Activated CD4-positive, alpha-beta T cell treated with anti-CD3 and anti-CD28 coated beads for 48 hours (primary cell): Measurements from ENCODE around the gene MEN1.

ENCODE experiments used
- DNase-seq: peaks from one replicate; pipeline ENCODE4 v3.0.0-alpha.2; 2020

MEN1 gene

DNA sequence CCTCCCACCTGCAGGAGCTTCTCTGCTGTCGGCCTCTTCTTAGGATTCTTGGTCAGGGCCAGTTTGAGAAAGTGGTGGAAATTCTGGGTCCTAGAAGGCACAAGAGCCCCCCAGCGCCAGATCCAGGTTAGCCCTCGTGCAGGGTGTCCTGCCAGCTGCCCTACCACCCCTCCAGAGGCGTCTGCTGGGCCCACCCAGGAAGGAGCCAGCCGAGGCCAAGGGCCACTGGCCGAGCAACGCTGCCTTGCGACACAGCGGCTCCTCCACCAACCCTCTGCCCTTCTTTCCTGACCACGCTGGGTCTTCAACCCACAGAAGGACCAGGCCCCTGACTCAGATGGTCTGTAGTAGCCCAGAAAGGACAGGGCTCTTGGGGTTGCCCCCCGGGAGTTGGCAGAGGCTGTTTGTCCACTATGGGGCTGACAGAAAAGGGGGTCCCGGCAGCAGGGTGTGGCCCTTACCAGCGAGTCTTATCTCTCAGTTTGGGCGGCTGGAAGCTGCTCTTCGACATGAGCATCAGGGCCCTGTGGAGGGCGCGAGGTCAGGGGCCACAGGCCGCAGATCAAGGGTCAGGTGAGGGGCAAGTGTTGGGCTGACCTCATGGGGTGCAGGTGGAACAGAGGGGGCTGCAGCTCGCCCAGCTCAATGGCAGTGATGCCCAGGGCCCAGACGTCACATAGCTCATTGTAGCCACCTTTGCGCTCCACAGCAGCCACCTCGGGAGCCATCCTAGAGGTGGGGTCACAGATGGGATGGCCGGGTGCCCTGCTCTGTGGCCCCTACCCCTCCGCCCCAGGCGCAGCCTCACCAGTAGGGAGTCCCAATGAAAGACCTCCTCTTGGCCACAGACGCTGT is 9.8 kb downstream of the MEN1 start:
- DNase-seq, result no peak

DNA sequence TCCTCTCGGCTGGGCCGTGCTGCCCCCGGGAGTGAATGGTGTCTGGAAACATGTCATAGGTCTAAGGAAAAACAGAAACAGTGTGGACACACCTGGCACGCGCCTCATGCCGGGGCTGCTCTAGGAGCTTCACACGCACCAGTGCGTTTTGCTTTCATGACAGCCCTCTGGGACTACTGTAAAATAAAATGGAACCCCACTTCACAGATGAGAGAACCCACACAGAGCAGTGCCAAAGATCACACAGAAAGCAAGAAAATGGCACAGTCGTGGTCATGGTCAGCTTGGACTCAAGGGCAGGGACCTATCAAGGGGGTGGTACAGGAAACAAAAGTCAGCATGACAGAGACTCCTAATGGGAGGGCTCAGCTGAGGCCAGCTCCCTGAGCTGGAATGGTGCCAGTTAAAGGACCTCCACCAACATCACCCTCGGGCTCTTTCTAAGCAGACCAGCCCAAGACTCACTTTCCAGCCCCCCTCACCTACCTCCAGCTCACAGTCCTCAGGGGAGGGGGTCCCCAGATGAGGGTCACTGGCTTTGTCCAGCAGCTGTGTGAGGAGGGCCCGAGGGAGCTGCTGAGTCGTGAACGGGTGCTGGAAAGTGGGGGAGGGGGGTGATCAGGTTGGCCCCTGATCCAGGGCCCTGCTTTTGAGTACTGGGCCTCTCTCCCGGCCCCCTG is 10.6 kb downstream of the MEN1 start:
- DNase-seq, result no peak

DNA sequence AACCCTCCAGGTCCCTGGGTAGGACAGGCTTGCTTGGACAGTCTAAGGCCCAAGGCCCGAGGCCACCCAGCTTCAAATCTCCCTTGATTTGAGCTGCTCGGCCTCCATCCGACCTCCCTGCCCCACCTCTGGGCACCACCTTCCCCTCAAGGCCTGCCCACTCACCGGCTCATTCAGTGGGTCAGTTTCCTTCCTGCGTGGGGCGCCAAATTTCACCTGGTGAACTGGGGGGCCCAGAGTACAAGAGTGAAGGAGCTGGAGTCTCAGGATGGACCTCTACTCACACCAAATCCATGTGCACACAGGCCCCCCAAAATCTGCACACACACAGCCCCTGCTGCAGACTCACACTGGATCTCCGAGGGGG is 11.1 kb downstream of the MEN1 start:
- no peak for DNase-seq

DNA sequence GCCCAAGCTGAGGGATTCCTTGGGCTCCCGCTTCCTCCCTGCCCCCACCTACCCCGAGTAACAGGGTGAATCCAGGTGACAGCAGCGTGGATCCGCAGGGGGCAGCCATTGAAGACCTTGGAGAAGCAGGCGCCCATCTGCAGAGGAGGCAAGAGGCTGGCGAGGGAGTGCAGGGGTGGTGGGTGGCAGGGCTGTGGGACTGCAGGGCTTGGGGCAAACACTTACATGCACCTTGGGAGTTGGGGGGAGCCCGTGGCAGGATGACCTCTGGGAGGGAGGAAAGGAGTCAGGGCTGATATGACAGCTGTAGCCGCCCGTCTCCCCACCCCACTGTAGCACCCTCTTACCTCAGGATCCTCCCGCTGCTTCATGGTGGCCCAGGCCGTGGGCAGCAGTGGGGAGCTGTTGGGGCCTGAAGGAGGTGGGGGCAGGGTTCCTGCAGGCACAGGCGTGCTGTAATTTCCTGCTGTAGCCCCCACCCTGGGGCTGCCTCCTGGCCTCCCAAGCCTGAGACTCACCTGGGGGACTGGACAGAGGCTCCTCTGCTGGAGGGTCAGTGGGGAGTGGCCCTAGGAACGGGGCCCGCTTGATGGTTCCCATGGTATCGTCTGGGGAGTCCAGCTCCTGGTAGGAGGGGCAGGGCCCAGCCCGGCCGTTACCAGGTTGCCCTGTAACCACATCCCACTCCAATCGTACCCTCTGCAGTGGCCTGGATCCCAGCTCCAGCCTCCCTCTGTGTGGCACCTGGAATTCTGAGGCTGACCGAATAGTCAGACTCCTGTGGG is 13.4 kb downstream of the MEN1 start:
- no peak for DNase-seq

DNA sequence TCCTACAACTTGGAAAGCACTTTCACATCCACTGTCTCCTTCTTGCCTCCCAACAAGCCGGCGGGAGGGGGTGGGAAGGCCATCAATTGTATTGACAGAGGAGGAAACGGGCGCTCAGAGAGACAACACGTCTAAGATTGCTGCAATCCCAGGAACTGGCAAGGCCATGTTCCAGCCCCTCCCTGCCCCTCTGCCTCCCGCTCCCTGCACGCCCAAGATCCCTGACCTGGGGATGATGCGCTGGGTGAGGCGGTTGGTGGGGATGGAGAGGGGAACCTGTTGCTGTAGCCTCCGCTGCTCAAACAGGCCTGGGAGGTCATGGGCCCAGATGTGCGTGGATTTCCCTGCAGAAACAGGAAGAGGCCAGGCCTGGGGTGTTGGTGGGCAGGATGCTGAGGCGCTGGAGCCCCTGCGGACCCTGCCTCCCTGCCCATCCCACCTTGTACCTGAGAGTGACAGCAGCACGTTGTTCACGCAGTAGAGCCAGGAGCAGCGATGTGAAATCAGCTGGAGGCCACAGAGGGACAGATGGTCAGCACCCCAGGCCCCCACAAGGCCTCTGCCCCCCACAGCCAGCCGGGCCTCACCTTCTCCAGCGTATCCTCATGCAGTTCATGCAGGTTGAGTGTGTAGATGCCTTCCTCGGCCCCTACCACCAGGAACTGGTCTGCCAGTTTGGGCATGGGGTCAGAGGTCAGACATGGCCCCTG is 14.1 kb downstream of the MEN1 start:
- DNase-seq, result no peak

DNA sequence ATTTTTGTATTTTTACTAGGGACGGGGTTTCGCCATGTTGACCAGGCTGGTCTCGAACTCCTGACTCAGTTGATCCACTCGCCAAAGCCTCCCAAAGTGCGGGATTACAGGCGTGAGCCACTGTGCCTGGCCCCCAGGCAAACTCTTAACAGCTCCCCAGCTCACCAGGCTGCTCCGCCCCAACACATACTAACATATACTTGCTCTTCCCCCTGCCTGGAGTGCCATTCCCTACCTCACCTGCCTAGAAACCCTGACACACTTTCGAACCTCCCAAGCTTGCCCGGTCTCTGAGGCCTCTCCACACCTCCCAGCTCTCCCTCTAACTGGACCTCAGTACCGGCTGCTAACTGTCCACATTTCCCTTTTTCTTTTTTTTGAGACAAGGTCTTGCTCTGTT is 15.8 kb downstream of the MEN1 start:
- no peak for DNase-seq

- no peak for DNase-seq
Observed at GRCh38 chr11:64793271-64794160, 16.8 kb downstream of the MEN1 start.

DNA sequence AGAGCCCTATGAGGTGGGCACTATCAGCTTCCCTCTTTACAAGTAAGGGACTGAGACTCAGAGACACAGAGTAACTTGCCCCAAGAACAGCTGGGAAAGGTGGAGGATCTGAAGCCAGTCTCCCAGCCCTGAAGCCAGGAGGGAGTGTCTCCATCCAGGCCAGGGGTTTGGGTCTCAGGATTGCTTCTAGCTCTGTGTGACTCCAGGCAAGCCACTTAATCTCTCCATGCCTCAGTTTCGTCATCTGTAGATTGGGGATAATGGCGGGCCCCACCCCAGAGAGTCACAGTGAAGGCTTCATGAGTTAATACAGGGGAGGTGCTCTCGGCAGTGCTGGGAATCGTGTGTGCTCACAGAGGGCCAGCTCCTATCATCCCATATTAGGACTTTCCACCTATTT is 17.9 kb downstream of the MEN1 start:
- DNase-seq, result no peak

DNA sequence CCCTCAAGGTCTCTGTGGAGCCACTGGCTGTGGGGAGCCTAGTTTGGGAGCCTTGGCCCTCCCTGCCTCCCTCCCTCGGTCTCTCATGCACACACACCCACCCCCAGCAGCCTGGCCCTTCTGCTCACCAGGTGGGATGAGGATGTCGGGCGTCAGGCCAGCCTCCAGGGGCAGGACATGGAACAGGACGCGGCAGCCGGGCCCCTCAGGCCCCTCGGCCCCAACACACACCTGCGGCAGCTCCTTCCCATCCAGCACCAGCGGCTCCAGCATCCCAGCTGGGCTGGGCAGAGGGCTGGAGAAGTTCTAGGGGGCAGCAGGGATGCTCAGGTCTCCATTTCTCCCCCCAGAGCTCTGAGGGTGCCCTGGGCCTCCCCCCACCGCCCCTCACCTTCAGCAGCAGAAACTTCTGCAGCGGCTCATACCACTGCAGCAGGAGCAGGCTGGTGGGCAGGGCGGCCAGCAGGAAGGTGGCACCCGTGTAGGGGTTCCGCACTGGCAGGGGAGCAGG is 18.5 kb downstream of the MEN1 start:
- DNase-seq, result no peak

- DNase-seq, result no peak
Observed at GRCh38 chr11:64790205-64791095, 19.9 kb downstream of the MEN1 start.

- no peak for DNase-seq
Observed at GRCh38 chr11:64789331-64790204, 20.8 kb downstream of the MEN1 start.

- no peak for DNase-seq
Observed at GRCh38 chr11:64788321-64789215, 21.8 kb downstream of the MEN1 start.

DNA sequence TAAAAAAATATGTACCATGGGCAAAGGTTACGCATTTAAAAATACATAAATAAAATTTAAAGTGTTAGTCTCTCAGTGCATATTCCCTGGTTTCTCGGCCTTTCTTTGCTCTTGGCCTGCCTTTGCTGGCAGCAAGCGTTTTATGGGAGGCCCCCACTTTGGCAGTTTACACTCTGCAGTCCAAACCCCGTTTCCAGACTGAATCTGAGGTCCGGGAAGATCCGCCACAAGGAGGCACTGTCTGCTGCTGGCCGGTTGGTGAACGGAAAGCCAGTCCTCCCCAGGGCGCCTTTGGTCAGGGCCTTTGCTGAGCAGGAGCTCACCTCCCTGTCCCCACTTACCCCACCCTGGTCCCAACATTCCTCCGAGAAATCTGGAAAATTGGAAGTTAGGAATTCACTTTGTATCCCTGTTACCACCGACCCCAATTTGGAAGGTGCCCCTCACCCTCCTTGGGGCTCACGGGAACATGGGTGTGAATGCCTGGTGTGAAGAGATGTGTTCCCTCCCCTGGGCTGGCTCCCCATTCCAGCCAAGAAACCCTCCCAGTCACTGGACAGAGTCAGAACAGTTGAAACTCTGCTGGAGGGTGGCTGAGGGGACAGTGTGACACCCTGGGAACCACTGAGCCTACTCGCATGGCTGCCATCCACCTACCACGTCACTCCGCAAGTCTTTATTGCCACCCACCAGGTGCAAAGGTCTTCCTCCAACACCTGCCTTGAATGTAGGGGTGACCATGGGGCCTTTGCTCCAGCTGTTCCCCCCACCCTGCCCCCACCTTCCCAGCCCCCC is 22.6 kb downstream of the MEN1 start:
- DNase-seq, result peak; percentile 74

DNA sequence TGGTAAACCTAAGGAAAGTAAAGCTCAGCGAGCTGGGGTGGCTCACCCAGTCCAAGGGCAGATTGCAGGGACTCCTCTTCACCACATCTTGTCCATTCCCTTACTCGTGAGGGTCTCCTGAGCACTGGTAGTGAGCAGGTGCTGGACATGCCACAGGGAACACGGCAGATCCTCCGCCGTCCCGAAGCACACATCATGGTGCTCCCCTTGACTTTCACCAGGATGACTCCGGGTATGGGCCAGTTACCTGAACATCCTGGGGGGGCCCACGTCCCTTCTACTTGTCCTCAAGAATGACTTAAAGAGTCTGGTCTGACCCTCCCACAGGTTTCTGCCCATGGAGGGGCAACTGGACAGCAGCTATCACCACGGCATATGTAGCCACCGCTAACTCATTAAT is 24.0 kb downstream of the MEN1 start:
- DNase-seq, result no peak

- no peak for DNase-seq
Observed at GRCh38 chr11:64784813-64785581, 25.4 kb downstream of the MEN1 start.

GRCh38 chr11:64778473-64779298 is 31.7 kb downstream of the MEN1 start, which contains the start of gene SF1:
SF1 (minus strand) TSS chr11:64778542; CDS start chr11:64778392, 150 bp downstream.
- peak; percentile 99 for DNase-seq
